ENCODE measurements around the gene CPED1.

CPED1 gene

GRCh38 chr7:120959929-120960484 lies 28.5 kb upstream of the CPED1 start:
- TF ChIP-seq ZNF664 (tag by site-specific recombination; IDR thresholded peaks at IDR 0.05) (0 out of 2 replicates have a peak, but pooled peaks have one; percentile 29), ZNF221 (tag by site-specific recombination; IDR thresholded peaks at IDR 0.05; ENCODE audit: borderline replicate concordance) (no peak), ZNF501 (tag by site-specific recombination; IDR thresholded peaks at IDR 0.05) (no peak), ZSCAN30 (tag by site-specific recombination; IDR thresholded peaks at IDR 0.05) (no peak), ZNF211 (tag by site-specific recombination; IDR thresholded peaks at IDR 0.05; ENCODE audit: low read depth) (no peak), ZNF701 (tag by site-specific recombination; IDR thresholded peaks at IDR 0.05) (no peak), ZBTB17 (tag by site-specific recombination; IDR thresholded peaks at IDR 0.05) (0 out of 2 replicates have a peak, but pooled peaks have one; percentile 13), ZSCAN18 (tag by site-specific recombination; IDR thresholded peaks at IDR 0.05) (no peak), ZNF600 (tag by site-specific recombination; IDR thresholded peaks at IDR 0.05) (no peak), ZNF837 (tag by site-specific recombination; IDR thresholded peaks at IDR 0.05) (no peak), ZNF707 (tag by site-specific recombination; IDR thresholded peaks at IDR 0.05) (no peak), HOXC10 (CRISPR knock-in tag; IDR thresholded peaks at IDR 0.05) (no peak), SP2 (tag by site-specific recombination; IDR thresholded peaks at IDR 0.05) (no peak), ZNF621 (tag by site-specific recombination; IDR thresholded peaks at IDR 0.05) (no peak), ZNF449 (tag by site-specific recombination; IDR thresholded peaks at IDR 0.05) (no peak), ZNF785 (tag by site-specific recombination; IDR thresholded peaks at IDR 0.05) (no peak), ZFHX2 (tag by site-specific recombination; conservative IDR thresholded peaks at IDR 0.05) (no peak), ZNF148 (tag by site-specific recombination; IDR thresholded peaks at IDR 0.05; ENCODE audit: borderline replicate concordance) (no peak), KLF7 (tag by site-specific recombination; IDR thresholded peaks at IDR 0.05; ENCODE audit: borderline replicate concordance) (no peak), ZNF843 (tag by site-specific recombination; IDR thresholded peaks at IDR 0.05) (no peak), ZNF169 (tag by site-specific recombination; IDR thresholded peaks at IDR 0.05) (no peak), ZNF112 (tag by site-specific recombination; IDR thresholded peaks at IDR 0.05) (no peak), ZFP37 (tag by site-specific recombination; IDR thresholded peaks at IDR 0.05) (no peak), ZNF37A (tag by site-specific recombination; IDR thresholded peaks at IDR 0.05) (no peak), SCRT2 (tag by site-specific recombination; IDR thresholded peaks at IDR 0.05) (peak; percentile 88), ZNF2 (tag by site-specific recombination; IDR thresholded peaks at IDR 0.05) (no peak), GLI2 (tag by site-specific recombination; IDR thresholded peaks at IDR 0.05; ENCODE audit: borderline replicate concordance, low read depth) (no peak), ZNF280D (tag by site-specific recombination; IDR thresholded peaks at IDR 0.05) (no peak), ZNF514 (tag by site-specific recombination; IDR thresholded peaks at IDR 0.05) (no peak), SCRT1 (tag by site-specific recombination; IDR thresholded peaks at IDR 0.05; ENCODE audit: borderline replicate concordance) (peak; percentile 73)
- ChIA-PET CTCF (interaction anchor here (2.0 kb wide), 1 partner anchor 154 kb away, joined by 4 read pairs; no protein-coding TSS in a partner anchor), POLR2A (interaction anchor here (2.7 kb wide), 1 partner anchor 9 kb away, joined by 11 read pairs; the partner anchor contains the start of gene ING3)
- Histone ChIP-seq H3K4me3 (ENCODE audit: low read depth, low read length) (no peak overlapping the region), H3K27ac (ENCODE audit: extremely low read depth, low read depth, low read length) (no peak overlapping the region), H3K36me3 (ENCODE audit: control insufficient read depth in 2 of 2, insufficient read depth in 1 of 2, low read length in 2 of 2) (peaks cover 14 to 26% of the 10 kb centered on the region in 2 experiments), H3K9me3 (ENCODE audit: control insufficient read depth, insufficient read depth, low read depth, low read length) (no peaks in the 10 kb centered on the region), H3K4me1 (ENCODE audit: control insufficient read depth, insufficient read depth, low read length) (peaks cover 5% of the 10 kb centered on the region)
